Gastroesophageal sphincter (tissue), 2 donors: ENCODE measurements around the gene FAM149B1.

Experiments
- POLR2A ChIP-seq, 2 donors: fragments of 450-650 bp; IDR thresholded peaks; one replicate each; pipeline ENCODE4 v1.6.1; 2017; ENCODE audit warnings: antibody characterized with exemption in 2 of 2, mild to moderate bottlenecking in 2 of 2, moderate library complexity in 1 of 2
- POLR2AphosphoS5 ChIP-seq: sonication (generic); formaldehyde crosslinking; IDR thresholded peaks from one replicate; pipeline ENCODE4 v1.6.1; 2017; ENCODE audit warnings: antibody characterized with exemption

GRCh38 chr10:73219384-73219783, 51.5 kb downstream of the FAM149B1 start:
- TF ChIP-seq POLR2AphosphoS5 = no peak
- no peak for TF ChIP-seq POLR2A (IDR thresholded peaks at IDR 0.05)
